NCI-H226 (cell line): ENCODE data around the gene DCANP1.
A peak's percentile ranks its signal among the peaks of the same experiment; 100 is the strongest.

Experiments used
- DNase-seq: peaks from one replicate; pipeline ENCODE4 v3.0.0-alpha.2; 2015

DCANP1 gene

GRCh38 chr5:135417083-135417482 lies 30.1 kb downstream of the DCANP1 start:
- DNase-seq = no peak

- no peak for DNase-seq
Measured at GRCh38 chr5:135405082-135405481, 42.1 kb downstream of the DCANP1 start.

- DNase-seq = no peak
Measured at GRCh38 chr5:135402031-135402430, 45.1 kb downstream of the DCANP1 start.

GRCh38 chr5:135400866-135401265 lies 46.3 kb downstream of the DCANP1 start:
- no peak for DNase-seq

- no peak for DNase-seq
Measured at GRCh38 chr5:135399794-135400542, 47.2 kb downstream of the DCANP1 start.

GRCh38 chr5:135398855-135399793 lies 48.0 kb downstream of the DCANP1 start, which contains the start of gene MACROH2A1:
MACROH2A1 (minus strand) TSS chr5:135399231; CDS start chr5:135389093, 10,138 bp downstream.
- peak; percentile 87 for DNase-seq

- no peak for DNase-seq
Measured at GRCh38 chr5:135398160-135398854, 48.8 kb downstream of the DCANP1 start.

- DNase-seq = no peak
Measured at GRCh38 chr5:135397084-135397483, 50.1 kb downstream of the DCANP1 start.

- DNase-seq = no peak
Measured at GRCh38 chr5:135396459-135397055, 50.6 kb downstream of the DCANP1 start.

- no peak for DNase-seq
Measured at GRCh38 chr5:135395866-135396265, 51.3 kb downstream of the DCANP1 start.

GRCh38 chr5:135395451-135395850 lies 51.7 kb downstream of the DCANP1 start:
- DNase-seq = no peak
